ENCODE data around the gene PHOX2A. TPM values are rescaled to one million over a fixed set of nuclear protein-coding genes. Genes with fewer than 3 reads are reported as not detected.
"Not testable (repeated sequence)": the region's sequence is repeated elsewhere in the genome, so short reads cannot be mapped to it uniquely, and the experiment has no call there.

PHOX2A gene
- total RNA-seq, 1 donor from 2014 or later, result not detected

GRCh38 chr11:72217841-72218240 lies 26.1 kb downstream of the PHOX2A start:
- no peak for TF ChIP-seq CTCF (IDR thresholded peaks at IDR 0.05)
- intact Hi-C loops (cut with DNase I), result no loop called here
- no peaks in the 10 kb centered on the region for H3K9me3 ChIP-seq
- ATAC-seq, result peak in 1 of 2 donors; percentile 35
- no peaks in the 10 kb centered on the region for H3K36me3 ChIP-seq
- DNase-seq, result no peak
- H3K4me3 ChIP-seq, result no peak overlapping the region
- no peak overlapping the region for H3K27ac ChIP-seq
- peaks cover 13% of the 10 kb centered on the region for H3K4me1 ChIP-seq
- no peaks in the 10 kb centered on the region for H3K27me3 ChIP-seq (ENCODE audit: low read depth)

GRCh38 chr11:72216638-72217037 lies 27.3 kb downstream of the PHOX2A start, which contains the start of gene FOLR2:
FOLR2 (plus strand) TSS chr11:72216794; CDS start chr11:72218585, 1,791 bp downstream.
- Histone ChIP-seq H3K9me3 (no peaks in the 10 kb centered on the region), H3K27ac (no peak within 1 kb of the TSS), H3K4me3 (peak within 1 kb of the TSS; percentile 1), H3K36me3 (no peaks in the 10 kb centered on the region), H3K27me3 (ENCODE audit: low read depth) (no peaks in the 10 kb centered on the region), H3K4me1 (peaks cover 1% of the 10 kb centered on the region)
- no peak for DNase-seq
- TF ChIP-seq CTCF (IDR thresholded peaks at IDR 0.05), result no peak
- intact Hi-C loops (cut with DNase I), result no loop called here
- no peak for ATAC-seq

GRCh38 chr11:72209101-72209500 lies 34.9 kb downstream of the PHOX2A start:
- Histone ChIP-seq H3K4me3 (no peak overlapping the region), H3K27me3 (ENCODE audit: low read depth) (no peaks in the 10 kb centered on the region), H3K27ac (no peak overlapping the region), H3K9me3 (no peaks in the 10 kb centered on the region), H3K4me1 (peaks cover 7% of the 10 kb centered on the region), H3K36me3 (no peaks in the 10 kb centered on the region)
- DNase-seq (no peak), ATAC-seq (peak; percentile 41 to 54)
- TF ChIP-seq CTCF (IDR thresholded peaks at IDR 0.05), result no peak
- intact Hi-C loops (cut with DNase I), result no loop called here

- peak; percentile 67 to 78 for ATAC-seq
- no peak for DNase-seq
- Histone ChIP-seq H3K4me3 (no peak overlapping the region), H3K4me1 (peaks cover 7% of the 10 kb centered on the region), H3K27ac (no peak overlapping the region), H3K36me3 (no peaks in the 10 kb centered on the region), H3K9me3 (no peaks in the 10 kb centered on the region), H3K27me3 (ENCODE audit: low read depth) (no peaks in the 10 kb centered on the region)
- no peak for TF ChIP-seq CTCF (IDR thresholded peaks at IDR 0.05)
- intact Hi-C loops (cut with DNase I), result no loop called here
Measured at GRCh38 chr11:72208281-72208680, 35.7 kb downstream of the PHOX2A start.

GRCh38 chr11:72206794-72207193 lies 37.2 kb downstream of the PHOX2A start:
- ATAC-seq; H3K9me3 ChIP-seq; DNase-seq; intact Hi-C loops (cut with DNase I); H3K4me1 ChIP-seq; H3K27ac ChIP-seq; H3K27me3 ChIP-seq (ENCODE audit: low read depth); H3K36me3 ChIP-seq; H3K4me3 ChIP-seq: not testable (repeated sequence)

GRCh38 chr11:72204886-72205285 lies 39.1 kb downstream of the PHOX2A start:
- Histone ChIP-seq H3K27ac (no peak overlapping the region), H3K9me3 (no peaks in the 10 kb centered on the region), H3K4me3 (no peak overlapping the region), H3K4me1 (peaks cover 7% of the 10 kb centered on the region), H3K27me3 (ENCODE audit: low read depth) (no peaks in the 10 kb centered on the region), H3K36me3 (no peaks in the 10 kb centered on the region)
- ATAC-seq, result no peak
- intact Hi-C loops (cut with DNase I), result no loop called here
- DNase-seq, result no peak
- TF ChIP-seq CTCF (IDR thresholded peaks at IDR 0.05), result no peak

Measured in lower lobe of right lung (tissue), 2 donors.